Endodermal cell (in vitro differentiated cells): ENCODE data around the gene DCAF4. TPM values are rescaled to one million over a fixed set of nuclear protein-coding genes. Genes with fewer than 3 reads are reported as not detected.

Experiments used
- DNase-seq: peaks from one replicate; pipeline ENCODE4 v3.0.0-alpha.2; 2017
- H3K27ac ChIP-seq: 2 replicates; pipeline ENCODE4 v1.5.1; 2013; ENCODE audit warnings: mild to moderate bottlenecking, low read depth, low read length, moderate library complexity
- H3K27me3 ChIP-seq: 2 replicates; pipeline ENCODE4 v1.6.1; 2013; ENCODE audit warnings: mild to moderate bottlenecking, low read length, moderate library complexity; ENCODE audit not compliant: insufficient read depth, control insufficient read depth, poor library complexity, severe bottlenecking
- H3K36me3 ChIP-seq: 2 replicates; pipeline ENCODE4 v1.7.0; 2013; ENCODE audit warnings: mild to moderate bottlenecking, low read length, moderate library complexity; ENCODE audit not compliant: control insufficient read depth, insufficient read depth
- H3K4me1 ChIP-seq: one replicate; pipeline ENCODE4 v1.7.0; 2013; ENCODE audit warnings: low read length; ENCODE audit not compliant: control insufficient read depth, insufficient read depth
- H3K4me3 ChIP-seq: 2 replicates; pipeline ENCODE4 v1.5.1; 2013; ENCODE audit warnings: mild to moderate bottlenecking, low read length, moderate library complexity
- H3K9ac ChIP-seq: 2 replicates; pipeline ENCODE4 v1.6.1; 2013; ENCODE audit warnings: mild to moderate bottlenecking, low read length, moderate library complexity; ENCODE audit not compliant: poor library complexity, severe bottlenecking; ENCODE audit errors: extremely low read depth
- H3K9me3 ChIP-seq: 2 replicates; pipeline ENCODE4 v1.6.1; 2013; ENCODE audit warnings: mild to moderate bottlenecking, low read length, moderate library complexity; ENCODE audit not compliant: control insufficient read depth
- H3K27ac Mint-ChIP-seq: 2 replicates; pipeline ENCODE4 v1.8.0; 2020; ENCODE audit warnings: mixed read lengths
- H3K27me3 Mint-ChIP-seq: 2 replicates; pipeline ENCODE4 v1.8.0; 2021; ENCODE audit warnings: mild to moderate bottlenecking, mixed read lengths; ENCODE audit not compliant: insufficient read depth
- H3K36me3 Mint-ChIP-seq: 2 replicates; pipeline ENCODE4 v1.8.0; 2020; ENCODE audit warnings: low read depth, mixed read lengths
- H3K4me1 Mint-ChIP-seq: 2 replicates; pipeline ENCODE4 v1.8.0; 2020; ENCODE audit warnings: mixed read lengths
- H3K4me3 Mint-ChIP-seq: 2 replicates; pipeline ENCODE4 v1.8.0; 2020; ENCODE audit warnings: mild to moderate bottlenecking, moderate library complexity, mixed read lengths
- H3K9me3 Mint-ChIP-seq: 2 replicates; pipeline ENCODE4 v1.8.0; 2020; ENCODE audit warnings: mild to moderate bottlenecking, mixed read lengths
- WGBS, 2 experiments: methylation state at CpG; one replicate each; pipeline versions ENCODE4 v1.1.5 to v1.1.7; 2013; ENCODE audit warnings: missing lambda C conversion rate in 2 of 2, mixed read lengths in 1 of 2; ENCODE audit not compliant: insufficient coverage in 1 of 2, insufficient read length in 1 of 2; 5-methylcytosine and 5-hydroxymethylcytosine counted together
- total RNA-seq, 2 donors: library from RNA; stranded (reverse); fragmentation: NEBNext Ultra II Directional in 1 of 2; extraction: Animal tissue kit (Norgen Biotek cat#: 25700) in 1 of 2; gene quantifications; 2 replicates in 1 of 2; 3 replicates in 1 of 2; pipeline ENCODE4 v1.2.1, GENCODE V29; 2021
- TF ChIP-seq, protein P1 (sequence below): fragments of 200-600 bp; sonication (generic); conservative IDR thresholded peaks from 2 replicates; pipeline ENCODE4 v1.5.0; 2021; ENCODE audit warnings: antibody characterized with exemption, mild to moderate bottlenecking

DCAF4 gene
- total RNA-seq, 2 donors from 2014 or later, result 16.4 to 17.7 TPM

DNA sequence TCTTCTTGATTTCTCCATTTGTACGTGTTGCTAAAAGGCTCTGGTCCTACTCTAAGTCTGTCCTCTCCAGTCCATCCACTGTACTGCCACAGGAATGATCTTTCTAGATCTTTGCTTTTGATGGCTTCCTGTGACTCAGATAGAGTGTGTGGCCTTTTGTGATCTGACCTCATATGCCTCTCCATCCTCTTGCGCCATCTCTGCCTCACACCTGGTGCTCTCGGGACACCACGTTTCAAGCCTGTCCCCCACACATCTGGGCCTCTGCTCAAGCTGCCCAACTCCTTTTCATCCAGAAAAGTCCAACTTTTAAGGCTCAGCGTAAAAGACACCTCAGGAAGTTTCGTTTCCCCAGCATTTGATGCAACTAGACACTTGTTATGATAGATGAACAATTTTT lies 39.0 kb downstream of the DCAF4 start:
- Histone ChIP-seq H3K36me3 (peaks cover 9% of the 10 kb centered on the region), H3K9ac (no peak overlapping the region), H3K4me1 (no peaks in the 10 kb centered on the region), H3K9me3 (no peaks in the 10 kb centered on the region), H3K4me3 (no peak overlapping the region), H3K27ac (no peak overlapping the region), H3K27me3 (no peaks in the 10 kb centered on the region)
- H3K27me3 Mint-ChIP-seq, result no peaks in the 10 kb centered on the region
- H3K27ac Mint-ChIP-seq, result no peak overlapping the region
- 89 to 97% methylated on average over 4 to 6 of the region's 6 CpGs for WGBS, 2 experiments
- H3K4me1 Mint-ChIP-seq, result no peaks in the 10 kb centered on the region
- DNase-seq, result no peak
- H3K9me3 Mint-ChIP-seq, result no peaks in the 10 kb centered on the region
- no peak overlapping the region for H3K4me3 Mint-ChIP-seq
- TF ChIP-seq, protein P1, sequence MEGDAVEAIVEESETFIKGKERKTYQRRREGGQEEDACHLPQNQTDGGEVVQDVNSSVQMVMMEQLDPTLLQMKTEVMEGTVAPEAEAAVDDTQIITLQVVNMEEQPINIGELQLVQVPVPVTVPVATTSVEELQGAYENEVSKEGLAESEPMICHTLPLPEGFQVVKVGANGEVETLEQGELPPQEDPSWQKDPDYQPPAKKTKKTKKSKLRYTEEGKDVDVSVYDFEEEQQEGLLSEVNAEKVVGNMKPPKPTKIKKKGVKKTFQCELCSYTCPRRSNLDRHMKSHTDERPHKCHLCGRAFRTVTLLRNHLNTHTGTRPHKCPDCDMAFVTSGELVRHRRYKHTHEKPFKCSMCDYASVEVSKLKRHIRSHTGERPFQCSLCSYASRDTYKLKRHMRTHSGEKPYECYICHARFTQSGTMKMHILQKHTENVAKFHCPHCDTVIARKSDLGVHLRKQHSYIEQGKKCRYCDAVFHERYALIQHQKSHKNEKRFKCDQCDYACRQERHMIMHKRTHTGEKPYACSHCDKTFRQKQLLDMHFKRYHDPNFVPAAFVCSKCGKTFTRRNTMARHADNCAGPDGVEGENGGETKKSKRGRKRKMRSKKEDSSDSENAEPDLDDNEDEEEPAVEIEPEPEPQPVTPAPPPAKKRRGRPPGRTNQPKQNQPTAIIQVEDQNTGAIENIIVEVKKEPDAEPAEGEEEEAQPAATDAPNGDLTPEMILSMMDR, result no peak
- H3K36me3 Mint-ChIP-seq, result peaks cover 34% of the 10 kb centered on the region

DNA sequence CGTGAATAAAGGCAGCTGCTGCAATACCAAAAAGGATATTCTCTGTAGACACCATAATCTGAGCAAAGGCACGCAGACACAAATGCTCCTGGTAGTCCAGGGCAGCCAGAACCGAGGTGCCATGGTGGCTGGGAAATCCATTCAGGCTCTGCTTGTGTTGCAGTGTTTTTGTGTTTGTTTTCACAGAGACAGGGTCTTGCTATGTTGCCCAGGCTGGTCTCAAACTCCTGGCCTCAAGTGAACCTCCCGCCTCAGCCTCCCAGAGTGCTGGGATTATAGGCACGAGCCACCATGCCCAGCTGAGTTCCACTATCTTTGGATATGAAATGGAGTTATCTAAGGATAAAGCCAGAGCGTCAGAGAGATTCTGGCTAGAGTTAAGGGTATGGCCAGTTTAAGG lies 39.8 kb downstream of the DCAF4 start:
- H3K9me3 Mint-ChIP-seq, result no peaks in the 10 kb centered on the region
- TF ChIP-seq, protein P1, result no peak
- Histone ChIP-seq H3K36me3 (peaks cover 5% of the 10 kb centered on the region), H3K9me3 (no peaks in the 10 kb centered on the region), H3K27me3 (no peaks in the 10 kb centered on the region), H3K4me1 (no peaks in the 10 kb centered on the region), H3K4me3 (no peak overlapping the region), H3K27ac (no peak overlapping the region), H3K9ac (no peak overlapping the region)
- no peaks in the 10 kb centered on the region for H3K27me3 Mint-ChIP-seq
- DNase-seq, result no peak
- WGBS, 2 experiments, result 96 to 100% methylated on average over 5 to 6 of the region's 6 CpGs
- peaks cover 31% of the 10 kb centered on the region for H3K36me3 Mint-ChIP-seq
- H3K4me1 Mint-ChIP-seq, result no peaks in the 10 kb centered on the region
- no peak overlapping the region for H3K27ac Mint-ChIP-seq
- H3K4me3 Mint-ChIP-seq, result no peak overlapping the region

DNA sequence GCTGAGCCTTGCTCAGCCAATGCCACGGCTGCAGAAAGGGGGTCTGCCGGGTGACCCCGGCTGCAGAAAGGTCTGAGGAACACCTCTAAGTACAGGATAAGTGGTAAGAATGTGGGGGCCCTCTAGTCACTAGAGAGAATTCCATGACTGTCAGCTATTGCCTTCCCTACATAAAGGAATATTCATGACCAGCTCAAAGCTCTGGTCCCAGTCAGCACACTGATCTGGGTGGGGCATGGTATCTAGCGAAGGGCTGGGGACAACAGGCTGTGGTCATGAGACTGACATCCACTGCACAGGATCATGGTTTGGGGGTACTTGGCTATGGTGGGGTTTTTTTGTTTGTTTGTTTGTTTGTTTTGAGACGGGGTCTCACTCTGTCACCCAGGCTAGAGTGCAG lies 42.1 kb downstream of the DCAF4 start:
- no peak overlapping the region for H3K4me3 Mint-ChIP-seq
- TF ChIP-seq, protein P1, result no peak
- no peak overlapping the region for H3K27ac Mint-ChIP-seq
- no peak overlapping the region for H3K4me3 ChIP-seq
- H3K36me3 Mint-ChIP-seq, result peaks cover 33% of the 10 kb centered on the region
- no peak for DNase-seq
- H3K36me3 ChIP-seq, result peaks cover 12% of the 10 kb centered on the region
- 92 to 100% methylated on average over 3 to 5 of the region's 5 CpGs for WGBS, 2 experiments
- no peak overlapping the region for H3K27ac ChIP-seq
- no peaks in the 10 kb centered on the region for H3K9me3 Mint-ChIP-seq
- no peaks in the 10 kb centered on the region for H3K4me1 ChIP-seq
- no peaks in the 10 kb centered on the region for H3K4me1 Mint-ChIP-seq
- H3K9me3 ChIP-seq, result no peaks in the 10 kb centered on the region
- no peaks in the 10 kb centered on the region for H3K27me3 Mint-ChIP-seq
- H3K27me3 ChIP-seq, result no peaks in the 10 kb centered on the region
- no peak overlapping the region for H3K9ac ChIP-seq
